Activated B cell treated with CpG ODN at 0.5 μM for 24 hours (primary cell): ENCODE measurements around the gene DSCAML1. TPM values are rescaled to one million over a fixed set of nuclear protein-coding genes. Genes with fewer than 3 reads are reported as not detected.

Source experiments
- ATAC-seq: fragments of 200-7000 bp; cut with Tn5 transposase; one replicate; pipeline ENCODE4 v1.10.0; 2021; ENCODE audit warnings: low read depth, mild to moderate bottlenecking, moderate library complexity
- CTCF ChIA-PET: fragments of 350-600 bp; sonication (Branson Sonifier 250); formaldehyde crosslinking; loops from one replicate; lab custom pipeline; 2021; ENCODE audit warnings: antibody characterized with exemption; lab: Charles Lee
- POLR2A ChIA-PET: fragments of 350-600 bp; sonication (Branson Sonifier 250); formaldehyde crosslinking; loops from one replicate; lab custom pipeline; 2021; ENCODE audit warnings: antibody characterized with exemption; lab: Charles Lee
- DNase-seq: peaks from one replicate; pipeline ENCODE4 v3.0.0; 2022
- H3K27ac Mint-ChIP-seq: one replicate; pipeline ENCODE4 v1.8.0; 2020; ENCODE audit warnings: mixed read lengths
- H3K27me3 Mint-ChIP-seq: one replicate; pipeline ENCODE4 v1.8.0; 2021; ENCODE audit warnings: mixed read lengths
- H3K36me3 Mint-ChIP-seq: one replicate; pipeline ENCODE4 v1.8.0; 2021; ENCODE audit warnings: low read depth, mixed read lengths
- H3K4me1 Mint-ChIP-seq: one replicate; pipeline ENCODE4 v1.8.0; 2021; ENCODE audit warnings: mixed read lengths
- H3K4me3 Mint-ChIP-seq: one replicate; pipeline ENCODE4 v1.8.0; 2020; ENCODE audit warnings: mild to moderate bottlenecking, mixed read lengths
- H3K9me3 Mint-ChIP-seq: one replicate; pipeline ENCODE4 v1.8.0; 2020; ENCODE audit warnings: mixed read lengths
- CTCF ChIP-seq: fragments of 200-600 bp; IDR thresholded peaks from one replicate; pipeline ENCODE4 v1.8.0; 2022; ENCODE audit warnings: antibody characterized with exemption, mild to moderate bottlenecking
- intact Hi-C: fragments of 100-400 bp; cut with micrococcal nuclease; formaldehyde crosslinking; loops from one replicate; pipeline ENCODE4 v1.15.1; 2024
- total RNA-seq: library from RNA; stranded (reverse); gene quantifications from 2 replicates; pipeline ENCODE4 v1.2.3, GENCODE V29; 2022

DSCAML1 gene
- total RNA-seq, 1 donor from 2014 or later: 3.6 TPM

DNA sequence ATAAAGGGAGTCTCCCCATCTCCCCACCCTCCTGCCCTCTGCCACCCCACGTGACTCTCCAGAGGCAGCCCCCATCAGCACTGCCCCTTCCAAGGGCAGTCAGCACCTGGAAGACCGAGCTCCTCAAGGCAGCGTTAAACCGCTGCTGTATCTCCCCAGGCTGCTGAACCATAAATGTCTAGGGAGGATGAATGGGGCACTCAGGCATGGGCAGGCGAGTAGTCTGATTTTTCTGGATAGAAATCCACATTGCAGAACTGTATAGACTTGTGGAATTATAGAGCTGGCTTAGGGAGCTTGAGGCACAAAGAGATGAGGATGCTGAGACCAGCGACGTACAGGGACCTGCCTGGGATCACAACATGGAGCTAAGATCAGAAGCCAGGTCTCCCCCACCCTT lies 269.7 kb downstream of the DSCAML1 start:
- POLR2A ChIA-PET: no interaction called here
- TF ChIP-seq CTCF: no peak
- peaks cover 3% of the 10 kb centered on the region for H3K27me3 Mint-ChIP-seq
- no peaks in the 10 kb centered on the region for H3K4me1 Mint-ChIP-seq
- H3K36me3 Mint-ChIP-seq: no peaks in the 10 kb centered on the region
- no peak for DNase-seq
- CTCF ChIA-PET: no interaction called here
- intact Hi-C loops: no loop called here
- H3K27ac Mint-ChIP-seq: no peak overlapping the region
- no peaks in the 10 kb centered on the region for H3K9me3 Mint-ChIP-seq
- no peak for ATAC-seq
- H3K4me3 Mint-ChIP-seq: no peak overlapping the region

GRCh38 chr11:117525866-117526542 lies 271.0 kb downstream of the DSCAML1 start:
- DNase-seq (no peak), ATAC-seq (no peak)
- intact Hi-C loops: no loop called here
- no peak overlapping the region for H3K27ac Mint-ChIP-seq
- no peaks in the 10 kb centered on the region for H3K4me1 Mint-ChIP-seq
- H3K9me3 Mint-ChIP-seq: no peaks in the 10 kb centered on the region
- no peak for TF ChIP-seq CTCF
- H3K27me3 Mint-ChIP-seq: peaks cover 3% of the 10 kb centered on the region
- no peaks in the 10 kb centered on the region for H3K36me3 Mint-ChIP-seq
- H3K4me3 Mint-ChIP-seq: no peak overlapping the region
- ChIA-PET CTCF (no interaction called here), POLR2A (no interaction called here)

DNA sequence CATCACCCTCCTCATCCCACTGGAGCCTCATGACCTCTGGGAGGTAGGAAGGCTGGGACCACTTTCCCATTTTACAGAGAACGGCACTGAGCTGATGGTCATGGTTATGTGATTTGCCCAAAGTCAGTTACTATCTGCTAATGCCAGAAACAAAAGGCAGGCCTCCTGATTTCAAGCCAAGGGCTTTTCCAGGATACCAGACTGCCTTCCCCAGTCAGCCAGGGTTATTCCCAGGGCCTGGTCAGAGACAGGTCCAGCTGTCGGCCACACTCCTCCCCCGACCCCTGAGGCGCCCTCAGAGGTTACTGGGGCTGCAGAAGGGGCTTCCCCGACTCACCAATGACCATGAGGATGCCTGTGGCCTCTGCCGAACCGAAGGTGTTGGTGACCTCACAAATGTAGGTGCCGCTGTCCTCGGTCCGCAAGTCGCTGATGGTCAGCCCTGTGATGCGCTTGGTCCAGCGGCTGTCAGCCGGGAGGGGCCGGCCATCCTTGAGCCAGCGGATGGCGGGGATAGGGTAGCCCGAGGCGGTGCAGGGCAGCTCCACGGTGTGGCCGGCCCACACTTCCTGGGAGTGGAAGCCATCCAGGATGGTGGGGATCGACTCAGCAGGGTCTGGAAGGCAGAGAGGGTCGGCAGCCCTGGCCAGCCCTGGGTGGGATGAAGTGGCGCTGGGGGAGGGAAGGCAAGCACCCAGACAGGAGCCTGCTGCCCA lies 272.4 kb downstream of the DSCAML1 start:
- peaks cover 3% of the 10 kb centered on the region for H3K27me3 Mint-ChIP-seq
- intact Hi-C loops: no loop called here
- ChIA-PET POLR2A (no interaction called here), CTCF (no interaction called here)
- H3K4me1 Mint-ChIP-seq: no peaks in the 10 kb centered on the region
- no peak for DNase-seq
- no peak overlapping the region for H3K4me3 Mint-ChIP-seq
- no peak for TF ChIP-seq CTCF
- ATAC-seq: no peak
- no peaks in the 10 kb centered on the region for H3K36me3 Mint-ChIP-seq
- H3K27ac Mint-ChIP-seq: no peak overlapping the region
- H3K9me3 Mint-ChIP-seq: no peaks in the 10 kb centered on the region

- Mint-ChIP-seq H3K27me3 (peaks cover 3% of the 10 kb centered on the region), H3K4me1 (no peaks in the 10 kb centered on the region), H3K9me3 (no peaks in the 10 kb centered on the region), H3K4me3 (no peak overlapping the region), H3K36me3 (no peaks in the 10 kb centered on the region), H3K27ac (no peak overlapping the region)
- intact Hi-C loops: no loop called here
- ChIA-PET CTCF (no interaction called here), POLR2A (no interaction called here)
- DNase-seq (no peak), ATAC-seq (no peak)
- TF ChIP-seq CTCF: no peak
Measured at GRCh38 chr11:117523680-117524079, 273.3 kb downstream of the DSCAML1 start.

GRCh38 chr11:117521974-117522373 lies 275.0 kb downstream of the DSCAML1 start:
- CTCF ChIA-PET: no interaction called here
- no peak for DNase-seq
- POLR2A ChIA-PET: no interaction called here
- no peaks in the 10 kb centered on the region for H3K4me1 Mint-ChIP-seq
- H3K27ac Mint-ChIP-seq: no peak overlapping the region
- no peaks in the 10 kb centered on the region for H3K27me3 Mint-ChIP-seq
- intact Hi-C loops: no loop called here
- no peak for ATAC-seq
- no peaks in the 10 kb centered on the region for H3K36me3 Mint-ChIP-seq
- no peak overlapping the region for H3K4me3 Mint-ChIP-seq
- no peak for TF ChIP-seq CTCF
- H3K9me3 Mint-ChIP-seq: no peaks in the 10 kb centered on the region
